Osteocyte (in vitro differentiated cells): Measurements from ENCODE around the gene LGI4. TPM values are rescaled to one million over a fixed set of nuclear protein-coding genes. Genes with fewer than 3 reads are reported as not detected.
A peak's percentile ranks its signal among the peaks of the same experiment; 100 is the strongest.

Experiments used
- DNase-seq: peaks from one replicate; pipeline ENCODE4 v3.0.0; 2021; ENCODE audit warnings: mixed read lengths; ENCODE audit not compliant: unreplicated experiment; ENCODE audit errors: extremely low spot score
- H3K27ac Mint-ChIP-seq: one replicate; pipeline ENCODE4 v1.8.0; 2021; ENCODE audit warnings: mild to moderate bottlenecking, mixed read lengths; ENCODE audit not compliant: unreplicated experiment
- H3K27me3 Mint-ChIP-seq: one replicate; pipeline ENCODE4 v1.8.0; 2021; ENCODE audit warnings: mixed read lengths; ENCODE audit not compliant: unreplicated experiment
- H3K36me3 Mint-ChIP-seq: one replicate; pipeline ENCODE4 v1.8.0; 2021; ENCODE audit warnings: mixed read lengths; ENCODE audit not compliant: unreplicated experiment
- H3K4me1 Mint-ChIP-seq: one replicate; pipeline ENCODE4 v1.8.0; 2021; ENCODE audit warnings: mixed read lengths; ENCODE audit not compliant: unreplicated experiment
- H3K4me3 Mint-ChIP-seq: one replicate; pipeline ENCODE4 v1.8.0; 2021; ENCODE audit warnings: mild to moderate bottlenecking, moderate library complexity, mixed read lengths; ENCODE audit not compliant: unreplicated experiment
- H3K9me3 Mint-ChIP-seq: one replicate; pipeline ENCODE4 v1.8.0; 2021; ENCODE audit warnings: mixed read lengths; ENCODE audit not compliant: unreplicated experiment
- CTCF ChIP-seq: fragments of 200-600 bp; sonication (generic); IDR thresholded peaks from 2 replicates; pipeline ENCODE4 v1.5.0; 2021; ENCODE audit warnings: antibody characterized with exemption, mild to moderate bottlenecking, moderate library complexity
- total RNA-seq: library from RNA; stranded (reverse); gene quantifications from 2 replicates; pipeline ENCODE4 v1.2.1, GENCODE V29; 2021

Gene LGI4
- total RNA-seq, 1 donor from 2014 or later, result 0.32 TPM

GRCh38 chr19:35140962-35141836, 6.3 kb upstream of the LGI4 start:
- Mint-ChIP-seq H3K27me3 (peaks cover 24% of the 10 kb centered on the region), H3K9me3 (no peaks in the 10 kb centered on the region), H3K4me3 (peak overlapping the region; percentile 40), H3K27ac (no peak overlapping the region), H3K4me1 (peaks cover 36% of the 10 kb centered on the region), H3K36me3 (no peaks in the 10 kb centered on the region)
- TF ChIP-seq CTCF, result peak; percentile 38
- DNase-seq, result peak; percentile 94

DNA sequence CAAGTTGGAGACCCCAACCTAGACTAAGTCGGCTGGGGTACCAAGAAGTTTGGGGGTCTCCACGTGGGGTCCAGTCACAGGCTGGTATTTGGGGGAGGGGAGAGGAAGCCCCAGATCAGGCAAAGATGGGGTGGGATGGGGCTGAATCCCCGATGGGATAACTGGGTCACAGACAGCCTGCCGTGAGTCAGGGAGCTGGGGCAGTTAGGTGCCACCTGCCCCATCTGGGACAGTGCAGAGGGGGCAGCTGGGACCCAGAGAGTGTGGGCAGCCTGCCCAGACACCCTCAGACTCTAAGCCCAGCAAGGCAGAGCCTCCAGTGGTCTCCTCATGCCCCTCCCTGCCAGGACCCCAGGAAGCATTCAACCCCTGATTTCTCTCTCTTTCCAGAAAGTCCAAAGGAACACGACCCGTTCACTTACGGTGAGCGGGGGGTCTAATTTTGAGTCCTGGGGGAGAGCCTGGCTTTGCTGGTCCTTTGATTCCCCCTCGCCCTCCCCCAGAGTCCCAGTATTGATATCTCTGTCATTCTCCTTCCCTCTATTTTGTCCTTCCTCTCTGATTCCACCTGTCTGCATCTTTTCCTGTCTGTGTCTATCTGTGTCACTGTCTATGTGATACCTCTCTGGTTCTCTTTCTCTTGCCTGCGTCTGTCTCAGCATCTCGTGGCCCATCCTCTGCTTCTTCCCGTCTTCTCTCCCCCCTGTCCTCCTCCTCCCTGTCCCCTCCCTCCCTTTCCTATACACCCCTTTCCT, 5.5 kb upstream of the LGI4 start:
- peaks cover 38% of the 10 kb centered on the region for H3K4me1 Mint-ChIP-seq
- peaks cover 24% of the 10 kb centered on the region for H3K27me3 Mint-ChIP-seq
- no peak for TF ChIP-seq CTCF
- H3K27ac Mint-ChIP-seq, result no peak overlapping the region
- DNase-seq, result no peak
- H3K36me3 Mint-ChIP-seq, result no peaks in the 10 kb centered on the region
- no peak overlapping the region for H3K4me3 Mint-ChIP-seq
- H3K9me3 Mint-ChIP-seq, result no peaks in the 10 kb centered on the region

GRCh38 chr19:35138305-35138892, 3.5 kb upstream of the LGI4 start, which contains the start of gene FXYD1:
FXYD1 (plus strand) TSS chr19:35138824; CDS start chr19:35140080, 1,256 bp downstream.
- no peak for TF ChIP-seq CTCF
- H3K27me3 Mint-ChIP-seq, result peaks cover 20% of the 10 kb centered on the region
- no peak within 1 kb of the TSS for H3K4me3 Mint-ChIP-seq
- DNase-seq, result no peak
- H3K36me3 Mint-ChIP-seq, result no peaks in the 10 kb centered on the region
- H3K27ac Mint-ChIP-seq, result peak within 1 kb of the TSS; percentile 38
- H3K9me3 Mint-ChIP-seq, result no peaks in the 10 kb centered on the region
- peaks cover 34% of the 10 kb centered on the region for H3K4me1 Mint-ChIP-seq

- no peak for TF ChIP-seq CTCF
- H3K4me1 Mint-ChIP-seq, result peaks cover 31% of the 10 kb centered on the region
- no peak overlapping the region for H3K4me3 Mint-ChIP-seq
- peaks cover 24% of the 10 kb centered on the region for H3K27me3 Mint-ChIP-seq
- no peaks in the 10 kb centered on the region for H3K9me3 Mint-ChIP-seq
- no peaks in the 10 kb centered on the region for H3K36me3 Mint-ChIP-seq
- no peak for DNase-seq
- H3K27ac Mint-ChIP-seq, result no peak overlapping the region
Observed at GRCh38 chr19:35136977-35137702, 2.3 kb upstream of the LGI4 start.
